Naive B cell (primary cell): ENCODE data around the gene ZNF79. TPM values are rescaled to one million over a fixed set of nuclear protein-coding genes. Genes with fewer than 3 reads are reported as not detected.

Source experiments
- ATAC-seq, 2 donors: fragments of 150-1000 bp; cut with Tn5 transposase; 2 replicates each; pipeline ENCODE4 v1.10.0; 2021; ENCODE audit warnings: low read depth in 2 of 2, mild to moderate bottlenecking in 2 of 2, moderate library complexity in 2 of 2
- DNase-seq: peaks from one replicate; pipeline ENCODE4 v3.0.0; 2022
- H3K27ac Mint-ChIP-seq, 6 donors: one replicate each; pipeline ENCODE4 v1.8.0; 2020 to 2022; ENCODE audit warnings: mild to moderate bottlenecking in 6 of 6, mixed read lengths in 6 of 6, moderate library complexity in 5 of 6, inconsistent platforms in 2 of 6
- H3K27me3 Mint-ChIP-seq, 3 donors: one replicate each; pipeline ENCODE4 v1.8.0; 2021 to 2022; ENCODE audit warnings: mixed read lengths in 3 of 3, mild to moderate bottlenecking in 1 of 3
- H3K36me3 Mint-ChIP-seq, 2 donors: one replicate each; pipeline ENCODE4 v1.8.0; 2020 to 2022; ENCODE audit warnings: mixed read lengths in 2 of 2, inconsistent platforms in 1 of 2, mild to moderate bottlenecking in 1 of 2
- H3K4me1 Mint-ChIP-seq, 3 donors: one replicate each; pipeline ENCODE4 v1.8.0; 2020 to 2022; ENCODE audit warnings: mixed read lengths in 3 of 3, inconsistent platforms in 1 of 3, mild to moderate bottlenecking in 1 of 3, moderate library complexity in 1 of 3
- H3K4me3 Mint-ChIP-seq, 8 donors: one replicate each; pipeline ENCODE4 v1.8.0; 2020 to 2022; ENCODE audit warnings: mild to moderate bottlenecking in 8 of 8, mixed read lengths in 8 of 8, moderate library complexity in 8 of 8, inconsistent platforms in 2 of 8
- H3K9me3 Mint-ChIP-seq, 7 donors: one replicate each; pipeline ENCODE4 v1.8.0; 2020 to 2022; ENCODE audit warnings: mixed read lengths in 7 of 7, mild to moderate bottlenecking in 5 of 7, inconsistent platforms in 2 of 7, moderate library complexity in 1 of 7
- polyA plus RNA-seq, 6 donors: library from polyadenylated mRNA; unstranded; fragments of 300-500 nt; fragmentation: Illumina TruSeq; gene quantifications; one replicate each; pipeline ENCODE4 v1.2.3, GENCODE V29; 2021; ENCODE audit warnings: low read depth in 6 of 6

ZNF79 gene
- polyA plus RNA-seq, 6 donors from 2014 or later = 5.8 to 8.8 (median 6.2) TPM; not detected in 1

GRCh38 chr9:127422133-127422782, 1.9 kb upstream of the ZNF79 start:
- H3K27ac Mint-ChIP-seq = no peak overlapping the region
- no peaks in the 10 kb centered on the region for H3K36me3 Mint-ChIP-seq
- DNase-seq (no peak), ATAC-seq (no peak)
- no peaks in the 10 kb centered on the region for H3K27me3 Mint-ChIP-seq
- peak overlapping the region in 2 of 8 donors; percentile 94 to 98 for H3K4me3 Mint-ChIP-seq
- no peaks in the 10 kb centered on the region for H3K9me3 Mint-ChIP-seq
- H3K4me1 Mint-ChIP-seq = peaks cover 30 to 52% (median 47%) of the 10 kb centered on the region in 3 donors

- no peak for ATAC-seq
- DNase-seq = no peak
- Mint-ChIP-seq H3K4me3 (peak overlapping the region; percentile 47 to 100 (median 100)), H3K4me1 (peaks cover 30 to 50% (median 47%) of the 10 kb centered on the region in 3 donors), H3K27me3 (no peaks in the 10 kb centered on the region), H3K27ac (peak overlapping the region in 4 of 6 donors; percentile 60 to 95 (median 74)), H3K36me3 (no peaks in the 10 kb centered on the region), H3K9me3 (no peaks in the 10 kb centered on the region)
Measured at GRCh38 chr9:127422787-127423186, 1.4 kb upstream of the ZNF79 start.

- ATAC-seq = no peak
Measured at GRCh38 chr9:127423476-127423933, 677 bp upstream of the ZNF79 start.

GRCh38 chr9:127424676-127424999, 456 bp downstream of the ZNF79 start:
- Mint-ChIP-seq H3K27ac (peak overlapping the region; percentile 69 to 98 (median 96)), H3K36me3 (no peaks in the 10 kb centered on the region), H3K4me3 (peak overlapping the region; percentile 94 to 100 (median 100)), H3K4me1 (peaks cover 30 to 46% (median 39%) of the 10 kb centered on the region in 3 donors), H3K9me3 (no peaks in the 10 kb centered on the region), H3K27me3 (no peaks in the 10 kb centered on the region)
- no peak for DNase-seq
- peak; percentile 27 to 37 for ATAC-seq

More at GRCh38 chr9:127423476-127423933, 677 bp upstream of the ZNF79 start:
- peaks cover 30 to 46% (median 43%) of the 10 kb centered on the region in 3 donors for H3K4me1 Mint-ChIP-seq
- H3K9me3 Mint-ChIP-seq = no peaks in the 10 kb centered on the region
- no peaks in the 10 kb centered on the region for H3K27me3 Mint-ChIP-seq
- H3K27ac Mint-ChIP-seq = peak overlapping the region in 5 of 6 donors; percentile 85 to 98 (median 95)
- no peaks in the 10 kb centered on the region for H3K36me3 Mint-ChIP-seq
- DNase-seq = no peak
- H3K4me3 Mint-ChIP-seq = peak overlapping the region; percentile 94 to 100 (median 100)

- Mint-ChIP-seq H3K4me1 (peaks cover 30 to 46% (median 39%) of the 10 kb centered on the region in 3 donors), H3K27me3 (no peaks in the 10 kb centered on the region), H3K36me3 (peaks cover 0 to 13% of the 10 kb centered on the region in 2 donors), H3K27ac (peak overlapping the region in 1 of 6 donors; percentile 84), H3K4me3 (peak overlapping the region in 5 of 8 donors; percentile 37 to 100 (median 94)), H3K9me3 (no peaks in the 10 kb centered on the region)
- no peak for ATAC-seq
- DNase-seq = no peak
Measured at GRCh38 chr9:127426756-127427155, 2.6 kb downstream of the ZNF79 start.

- Mint-ChIP-seq H3K36me3 (peaks cover 2 to 13% of the 10 kb centered on the region in 2 donors), H3K4me1 (peaks cover 27 to 32% (median 31%) of the 10 kb centered on the region in 3 donors)
Measured at GRCh38 chr9:127428348-127428747, 4.2 kb downstream of the ZNF79 start.

GRCh38 chr9:127430415-127430814, 6.2 kb downstream of the ZNF79 start:
- Mint-ChIP-seq H3K27ac (no peak overlapping the region), H3K4me1 (peaks cover 15 to 22% (median 17%) of the 10 kb centered on the region in 3 donors), H3K4me3 (no peak overlapping the region), H3K9me3 (no peaks in the 10 kb centered on the region), H3K27me3 (no peaks in the 10 kb centered on the region), H3K36me3 (peaks cover 15 to 22% of the 10 kb centered on the region in 2 donors)
- DNase-seq = no peak
- no peak for ATAC-seq

More at GRCh38 chr9:127428348-127428747, 4.2 kb downstream of the ZNF79 start:
- DNase-seq = no peak
- Mint-ChIP-seq H3K9me3 (no peaks in the 10 kb centered on the region), H3K27me3 (no peaks in the 10 kb centered on the region), H3K27ac (no peak overlapping the region), H3K4me3 (peak overlapping the region in 2 of 8 donors; percentile 56 to 77)
- ATAC-seq = no peak

GRCh38 chr9:127437497-127438264, 13.5 kb downstream of the ZNF79 start:
- peaks cover 0 to 15% (median 6%) of the 10 kb centered on the region in 3 donors for H3K4me1 Mint-ChIP-seq
- no peak for ATAC-seq
- no peak overlapping the region for H3K4me3 Mint-ChIP-seq
- no peak overlapping the region for H3K27ac Mint-ChIP-seq
- H3K27me3 Mint-ChIP-seq = no peaks in the 10 kb centered on the region
- no peak for DNase-seq
- peaks cover 26 to 54% of the 10 kb centered on the region in 2 donors for H3K36me3 Mint-ChIP-seq
- H3K9me3 Mint-ChIP-seq = no peaks in the 10 kb centered on the region

GRCh38 chr9:127438394-127438793, 14.2 kb downstream of the ZNF79 start:
- no peak for DNase-seq
- Mint-ChIP-seq H3K27ac (no peak overlapping the region), H3K9me3 (no peaks in the 10 kb centered on the region), H3K4me1 (peaks cover 0 to 10% (median 6%) of the 10 kb centered on the region in 3 donors), H3K27me3 (no peaks in the 10 kb centered on the region), H3K36me3 (peaks cover 26 to 51% of the 10 kb centered on the region in 2 donors), H3K4me3 (no peak overlapping the region)
- no peak for ATAC-seq

GRCh38 chr9:127444283-127444920, 20.2 kb downstream of the ZNF79 start:
- DNase-seq (no peak), ATAC-seq (no peak)
- Mint-ChIP-seq H3K27me3 (no peaks in the 10 kb centered on the region), H3K4me1 (peaks cover 5 to 22% (median 12%) of the 10 kb centered on the region in 3 donors), H3K9me3 (no peaks in the 10 kb centered on the region), H3K36me3 (peaks cover 30 to 36% of the 10 kb centered on the region in 2 donors), H3K27ac (peak overlapping the region in 1 of 6 donors; percentile 10), H3K4me3 (peak overlapping the region in 1 of 8 donors; percentile 27)

- ATAC-seq (no peak), DNase-seq (no peak)
- H3K4me3 Mint-ChIP-seq = peak overlapping the region in 1 of 8 donors; percentile 9
- peaks cover 9 to 28% (median 19%) of the 10 kb centered on the region in 3 donors for H3K4me1 Mint-ChIP-seq
- H3K9me3 Mint-ChIP-seq = no peaks in the 10 kb centered on the region
- H3K27me3 Mint-ChIP-seq = no peaks in the 10 kb centered on the region
- H3K27ac Mint-ChIP-seq = peak overlapping the region in 2 of 6 donors; percentile 43 to 63
- H3K36me3 Mint-ChIP-seq = peaks cover 29 to 32% of the 10 kb centered on the region in 2 donors
Measured at GRCh38 chr9:127444921-127445850, 21.0 kb downstream of the ZNF79 start.

GRCh38 chr9:127445851-127446712, 21.9 kb downstream of the ZNF79 start:
- DNase-seq (no peak), ATAC-seq (no peak)
- no peaks in the 10 kb centered on the region for H3K9me3 Mint-ChIP-seq
- H3K36me3 Mint-ChIP-seq = peaks cover 20 to 23% of the 10 kb centered on the region in 2 donors
- no peaks in the 10 kb centered on the region for H3K27me3 Mint-ChIP-seq
- peak overlapping the region in 3 of 6 donors; percentile 43 to 70 (median 63) for H3K27ac Mint-ChIP-seq
- H3K4me3 Mint-ChIP-seq = peak overlapping the region in 1 of 8 donors; percentile 74
- H3K4me1 Mint-ChIP-seq = peaks cover 15 to 37% (median 26%) of the 10 kb centered on the region in 3 donors
